WTC11 (cell line): ENCODE data around the gene STAM2. TPM values are rescaled to one million over a fixed set of nuclear protein-coding genes. Genes with fewer than 3 reads are reported as not detected.
"Not testable (repeated sequence)": the region's sequence is repeated elsewhere in the genome, so short reads cannot be mapped to it uniquely, and the experiment has no call there.

ENCODE experiments used
- ATAC-seq: fragments of 200-7000 bp; cut with Tn5 transposase; 2 replicates; pipeline ENCODE4 v1.10.0; 2021; ENCODE audit warnings: mild to moderate bottlenecking, moderate library complexity
- CTCF ChIA-PET: fragments of 300-600 bp; sonication (Branson Sonifier 250); formaldehyde crosslinking; loops from one replicate; lab custom pipeline; 2021; ENCODE audit warnings: antibody characterized with exemption; lab: Charles Lee
- POLR2A ChIA-PET: fragments of 350-600 bp; sonication (Branson Sonifier 250); formaldehyde crosslinking; loops from one replicate; lab custom pipeline; 2021; ENCODE audit warnings: antibody characterized with exemption; lab: Charles Lee
- DNase-seq: peaks from one replicate; pipeline ENCODE4 v3.0.0; 2021; ENCODE audit warnings: low spot score
- H3K27ac Mint-ChIP-seq: 2 replicates; pipeline ENCODE4 v1.8.0; 2021; ENCODE audit warnings: mixed read lengths
- H3K27me3 Mint-ChIP-seq: 2 replicates; pipeline ENCODE4 v1.8.0; 2021; ENCODE audit warnings: low read depth, mild to moderate bottlenecking, moderate library complexity, mixed read lengths
- H3K36me3 Mint-ChIP-seq: 2 replicates; pipeline ENCODE4 v1.8.0; 2021; ENCODE audit warnings: mixed read lengths
- H3K4me1 Mint-ChIP-seq: 2 replicates; pipeline ENCODE4 v1.8.0; 2022; ENCODE audit warnings: mixed read lengths
- H3K4me3 Mint-ChIP-seq: 2 replicates; pipeline ENCODE4 v1.8.0; 2021; ENCODE audit warnings: mild to moderate bottlenecking, moderate library complexity, mixed read lengths
- H3K9me3 Mint-ChIP-seq: 2 replicates; pipeline ENCODE4 v1.8.0; 2021; ENCODE audit warnings: mixed read lengths
- ETV6 ChIP-seq: sonication (generic); formaldehyde crosslinking; IDR thresholded peaks from 2 replicates; pipeline ENCODE4 v1.8.1; 2022; ENCODE audit warnings: mild to moderate bottlenecking, missing genetic modification reagents
- GABPB1 ChIP-seq: sonication (generic); formaldehyde crosslinking; IDR thresholded peaks from 2 replicates; pipeline ENCODE4 v1.8.1; 2023; ENCODE audit warnings: mild to moderate bottlenecking, missing genetic modification reagents
- GTF2I ChIP-seq: fragments of 250-450 bp; sonication (Bioruptor Pico); conservative IDR thresholded peaks from 2 replicates; pipeline ENCODE4 v1.4.0; 2021; ENCODE audit warnings: mild to moderate bottlenecking
- HMGA2 ChIP-seq: fragments of 250-450 bp; sonication (Bioruptor Pico); IDR thresholded peaks from 2 replicates; pipeline ENCODE4 v1.4.0; 2021; ENCODE audit warnings: mild to moderate bottlenecking, moderate library complexity
- IRF2 ChIP-seq: sonication (generic); formaldehyde crosslinking; IDR thresholded peaks from 2 replicates; pipeline ENCODE4 v1.8.0; 2022; ENCODE audit warnings: low read depth, missing genetic modification reagents, borderline replicate concordance
- JUN ChIP-seq: sonication (generic); formaldehyde crosslinking; IDR thresholded peaks from 2 replicates; pipeline ENCODE4 v1.8.0; 2023; ENCODE audit warnings: mild to moderate bottlenecking, missing genetic modification reagents
- MLX ChIP-seq: sonication (generic); formaldehyde crosslinking; IDR thresholded peaks from 2 replicates; pipeline ENCODE4 v1.8.1; 2023; ENCODE audit warnings: mild to moderate bottlenecking, missing genetic modification reagents, moderate library complexity
- NR2C2 ChIP-seq: sonication (generic); formaldehyde crosslinking; IDR thresholded peaks from 2 replicates; pipeline ENCODE4 v1.8.0; 2022; ENCODE audit warnings: mild to moderate bottlenecking, missing genetic modification reagents
- NR3C1 ChIP-seq: sonication (generic); formaldehyde crosslinking; conservative IDR thresholded peaks from 2 replicates; pipeline ENCODE4 v1.8.1; 2023; ENCODE audit warnings: low read depth, mild to moderate bottlenecking, missing genetic modification reagents
- PRRX2 ChIP-seq: fragments of 250-450 bp; sonication (Bioruptor Pico); IDR thresholded peaks from 2 replicates; pipeline ENCODE4 v1.8.0; 2021; ENCODE audit warnings: mild to moderate bottlenecking
- RELA ChIP-seq: sonication (generic); formaldehyde crosslinking; IDR thresholded peaks from 2 replicates; pipeline ENCODE4 v1.8.1; 2022; ENCODE audit warnings: missing genetic modification reagents, mild to moderate bottlenecking, borderline replicate concordance
- SP1 ChIP-seq: sonication (generic); formaldehyde crosslinking; conservative IDR thresholded peaks from 2 replicates; pipeline ENCODE4 v1.8.1; 2022; ENCODE audit warnings: missing genetic modification reagents
- TEAD4 ChIP-seq: sonication (generic); formaldehyde crosslinking; IDR thresholded peaks from 2 replicates; pipeline ENCODE4 v1.8.0; 2022; ENCODE audit warnings: mild to moderate bottlenecking, missing genetic modification reagents
- ZNF263 ChIP-seq: sonication (generic); formaldehyde crosslinking; IDR thresholded peaks from 2 replicates; pipeline ENCODE4 v1.8.1; 2022; ENCODE audit warnings: low read depth, mild to moderate bottlenecking, moderate library complexity, missing genetic modification reagents
- ZNF281 ChIP-seq: sonication (generic); formaldehyde crosslinking; IDR thresholded peaks from 2 replicates; pipeline ENCODE4 v1.8.0; 2023; ENCODE audit warnings: mild to moderate bottlenecking, missing genetic modification reagents
- ZNF396 ChIP-seq: fragments of 250-450 bp; sonication (Bioruptor Pico); IDR thresholded peaks from 2 replicates; pipeline ENCODE4 v1.8.0; 2021; ENCODE audit warnings: mild to moderate bottlenecking, moderate library complexity, borderline replicate concordance
- ZNF423 ChIP-seq: fragments of 250-450 bp; sonication (Bioruptor Pico); IDR thresholded peaks from 2 replicates; pipeline ENCODE4 v2.1.2; 2022; ENCODE audit warnings: mild to moderate bottlenecking, moderate library complexity
- ZSCAN18 ChIP-seq: fragments of 250-450 bp; sonication (Bioruptor Pico); IDR thresholded peaks from 2 replicates; pipeline ENCODE4 v2.1.2; 2022; ENCODE audit warnings: mild to moderate bottlenecking, moderate library complexity
- total RNA-seq: library from RNA; stranded (reverse); gene quantifications from 3 replicates; pipeline ENCODE4 v1.2.3, GENCODE V29; 2021
- TF ChIP-seq, protein P1 (sequence below): fragments of 200-600 bp; IDR thresholded peaks from 2 replicates; pipeline ENCODE4 v1.8.0; 2022; ENCODE audit warnings: antibody characterized with exemption
- TF ChIP-seq, protein P2 (sequence below): sonication (generic); formaldehyde crosslinking; IDR thresholded peaks from 2 replicates; pipeline ENCODE4 v1.8.1; 2023; ENCODE audit warnings: mild to moderate bottlenecking, missing genetic modification reagents
- TF ChIP-seq, protein P3 (sequence below): fragments of 250-450 bp; sonication (Bioruptor Pico); IDR thresholded peaks from 2 replicates; pipeline ENCODE4 v1.9.0; 2021; ENCODE audit warnings: mild to moderate bottlenecking
- TF ChIP-seq, protein P4 (sequence below): sonication (generic); formaldehyde crosslinking; IDR thresholded peaks from 2 replicates; pipeline ENCODE4 v1.8.0; 2023; ENCODE audit warnings: missing genetic modification reagents

Gene STAM2
- total RNA-seq, 1 experiment from 2014 or later: 9.0 TPM

DNA sequence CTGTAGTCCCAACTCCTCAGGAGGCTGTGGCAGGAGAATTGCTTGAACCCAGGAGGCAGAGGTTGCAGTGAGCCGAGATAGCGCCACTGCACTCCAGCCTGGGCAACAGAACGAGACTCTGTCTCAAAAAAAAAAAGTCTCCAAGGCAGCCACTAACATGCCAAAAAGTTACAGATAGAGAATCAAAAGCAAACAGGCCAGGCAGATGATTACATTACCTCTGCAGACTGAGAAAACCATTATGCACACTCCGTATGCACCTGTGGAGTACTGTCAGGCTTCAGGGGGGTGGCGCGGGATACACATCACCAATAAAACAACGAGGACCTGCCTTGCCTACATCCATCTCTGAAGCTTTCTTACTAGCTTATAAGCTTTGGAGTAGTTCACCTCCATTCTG, 10.3 kb downstream of the STAM2 start:
- CTCF ChIA-PET: no interaction called here
- Mint-ChIP-seq H3K27me3 (no peaks in the 10 kb centered on the region), H3K4me1 (0 out of 2 replicates have a peak, but pooled peaks cover 2% of the 10 kb centered on the region)

GRCh38 chr2:152163669-152164068, 11.9 kb downstream of the STAM2 start:
- ATAC-seq, POLR2A ChIA-PET, DNase-seq, CTCF ChIA-PET, H3K4me3 Mint-ChIP-seq, H3K4me1 Mint-ChIP-seq, H3K27ac Mint-ChIP-seq, H3K27me3 Mint-ChIP-seq: not testable (repeated sequence)
- Mint-ChIP-seq H3K36me3 (peaks cover 30% of the 10 kb centered on the region), H3K9me3 (peaks cover 33% of the 10 kb centered on the region)

More for the DNA sequence above, 10.3 kb downstream of the STAM2 start:
- TF ChIP-seq ZNF423 (CRISPR knock-in tag) (no peak), HMGA2 (CRISPR knock-in tag) (no peak), GTF2I (no peak), ZNF263 (no peak), IRF2 (no peak)
- ATAC-seq (no peak), DNase-seq (no peak)
- Mint-ChIP-seq H3K4me3 (no peak overlapping the region), H3K27ac (no peak overlapping the region), H3K36me3 (peaks cover 20% of the 10 kb centered on the region), H3K9me3 (peaks cover 24% of the 10 kb centered on the region)
- POLR2A ChIA-PET: no interaction called here

DNA sequence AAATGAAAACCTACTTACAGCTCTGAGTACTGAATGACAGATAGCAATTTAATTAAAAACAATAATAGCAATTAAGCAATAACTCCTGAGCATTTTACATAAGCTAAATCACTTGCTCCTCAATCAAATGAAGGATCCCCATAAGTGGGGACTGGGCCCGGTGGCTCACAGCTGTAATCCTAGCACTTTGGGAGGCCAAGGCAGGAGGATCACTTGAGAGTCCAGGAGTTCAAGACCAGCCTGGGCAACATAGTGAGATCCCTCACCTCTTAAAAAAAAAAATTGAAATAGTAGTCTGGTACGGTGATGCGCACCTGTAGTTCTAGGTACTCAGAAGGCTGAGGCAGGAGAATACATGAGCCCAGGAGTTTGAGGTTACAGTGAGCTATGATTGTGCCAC, 13.4 kb downstream of the STAM2 start:
- H3K4me3 Mint-ChIP-seq: no peak overlapping the region
- DNase-seq: no peak
- no peak overlapping the region for H3K27ac Mint-ChIP-seq
- ChIA-PET POLR2A (no interaction called here), CTCF (no interaction called here)
- H3K9me3 Mint-ChIP-seq: peaks cover 46% of the 10 kb centered on the region
- peaks cover 42% of the 10 kb centered on the region for H3K36me3 Mint-ChIP-seq
- 0 out of 2 replicates have a peak, but pooled peaks cover 2% of the 10 kb centered on the region for H3K4me1 Mint-ChIP-seq
- no peak for ATAC-seq
- TF ChIP-seq ZNF396 (CRISPR knock-in tag) (no peak), SP1 (CRISPR knock-in tag) (no peak), RELA (CRISPR knock-in tag) (no peak), PRRX2 (CRISPR knock-in tag) (no peak), NR3C1 (CRISPR knock-in tag) (no peak), ZNF281 (no peak), MLX (CRISPR knock-in tag) (no peak), TEAD4 (no peak), JUN (CRISPR knock-in tag) (no peak), NR2C2 (CRISPR knock-in tag) (no peak), GABPB1 (CRISPR knock-in tag) (no peak), ZSCAN18 (CRISPR knock-in tag) (no peak), ETV6 (CRISPR knock-in tag) (no peak)
- TF ChIP-seq, protein P1, sequence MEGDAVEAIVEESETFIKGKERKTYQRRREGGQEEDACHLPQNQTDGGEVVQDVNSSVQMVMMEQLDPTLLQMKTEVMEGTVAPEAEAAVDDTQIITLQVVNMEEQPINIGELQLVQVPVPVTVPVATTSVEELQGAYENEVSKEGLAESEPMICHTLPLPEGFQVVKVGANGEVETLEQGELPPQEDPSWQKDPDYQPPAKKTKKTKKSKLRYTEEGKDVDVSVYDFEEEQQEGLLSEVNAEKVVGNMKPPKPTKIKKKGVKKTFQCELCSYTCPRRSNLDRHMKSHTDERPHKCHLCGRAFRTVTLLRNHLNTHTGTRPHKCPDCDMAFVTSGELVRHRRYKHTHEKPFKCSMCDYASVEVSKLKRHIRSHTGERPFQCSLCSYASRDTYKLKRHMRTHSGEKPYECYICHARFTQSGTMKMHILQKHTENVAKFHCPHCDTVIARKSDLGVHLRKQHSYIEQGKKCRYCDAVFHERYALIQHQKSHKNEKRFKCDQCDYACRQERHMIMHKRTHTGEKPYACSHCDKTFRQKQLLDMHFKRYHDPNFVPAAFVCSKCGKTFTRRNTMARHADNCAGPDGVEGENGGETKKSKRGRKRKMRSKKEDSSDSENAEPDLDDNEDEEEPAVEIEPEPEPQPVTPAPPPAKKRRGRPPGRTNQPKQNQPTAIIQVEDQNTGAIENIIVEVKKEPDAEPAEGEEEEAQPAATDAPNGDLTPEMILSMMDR: no peak
- TF ChIP-seq, protein P2, sequence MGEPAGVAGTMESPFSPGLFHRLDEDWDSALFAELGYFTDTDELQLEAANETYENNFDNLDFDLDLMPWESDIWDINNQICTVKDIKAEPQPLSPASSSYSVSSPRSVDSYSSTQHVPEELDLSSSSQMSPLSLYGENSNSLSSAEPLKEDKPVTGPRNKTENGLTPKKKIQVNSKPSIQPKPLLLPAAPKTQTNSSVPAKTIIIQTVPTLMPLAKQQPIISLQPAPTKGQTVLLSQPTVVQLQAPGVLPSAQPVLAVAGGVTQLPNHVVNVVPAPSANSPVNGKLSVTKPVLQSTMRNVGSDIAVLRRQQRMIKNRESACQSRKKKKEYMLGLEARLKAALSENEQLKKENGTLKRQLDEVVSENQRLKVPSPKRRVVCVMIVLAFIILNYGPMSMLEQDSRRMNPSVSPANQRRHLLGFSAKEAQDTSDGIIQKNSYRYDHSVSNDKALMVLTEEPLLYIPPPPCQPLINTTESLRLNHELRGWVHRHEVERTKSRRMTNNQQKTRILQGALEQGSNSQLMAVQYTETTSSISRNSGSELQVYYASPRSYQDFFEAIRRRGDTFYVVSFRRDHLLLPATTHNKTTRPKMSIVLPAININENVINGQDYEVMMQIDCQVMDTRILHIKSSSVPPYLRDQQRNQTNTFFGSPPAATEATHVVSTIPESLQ (CRISPR knock-in tag): no peak
- TF ChIP-seq, protein P3, sequence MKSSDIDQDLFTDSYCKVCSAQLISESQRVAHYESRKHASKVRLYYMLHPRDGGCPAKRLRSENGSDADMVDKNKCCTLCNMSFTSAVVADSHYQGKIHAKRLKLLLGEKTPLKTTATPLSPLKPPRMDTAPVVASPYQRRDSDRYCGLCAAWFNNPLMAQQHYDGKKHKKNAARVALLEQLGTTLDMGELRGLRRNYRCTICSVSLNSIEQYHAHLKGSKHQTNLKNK (CRISPR knock-in tag): no peak
- TF ChIP-seq, protein P4, sequence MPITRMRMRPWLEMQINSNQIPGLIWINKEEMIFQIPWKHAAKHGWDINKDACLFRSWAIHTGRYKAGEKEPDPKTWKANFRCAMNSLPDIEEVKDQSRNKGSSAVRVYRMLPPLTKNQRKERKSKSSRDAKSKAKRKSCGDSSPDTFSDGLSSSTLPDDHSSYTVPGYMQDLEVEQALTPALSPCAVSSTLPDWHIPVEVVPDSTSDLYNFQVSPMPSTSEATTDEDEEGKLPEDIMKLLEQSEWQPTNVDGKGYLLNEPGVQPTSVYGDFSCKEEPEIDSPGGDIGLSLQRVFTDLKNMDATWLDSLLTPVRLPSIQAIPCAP (CRISPR knock-in tag): no peak
- no peaks in the 10 kb centered on the region; the same call in 1 of the 2 replicates for H3K27me3 Mint-ChIP-seq
